T-helper 2 cell (primary cell): ENCODE results near the gene WWOX.

Experiments
- DNase-seq, 5 experiments: peaks; one replicate each; pipeline versions ENCODE4 v3.0.0 to v3.0.0-alpha.2; 2012 to 2022

The WWOX gene

DNA sequence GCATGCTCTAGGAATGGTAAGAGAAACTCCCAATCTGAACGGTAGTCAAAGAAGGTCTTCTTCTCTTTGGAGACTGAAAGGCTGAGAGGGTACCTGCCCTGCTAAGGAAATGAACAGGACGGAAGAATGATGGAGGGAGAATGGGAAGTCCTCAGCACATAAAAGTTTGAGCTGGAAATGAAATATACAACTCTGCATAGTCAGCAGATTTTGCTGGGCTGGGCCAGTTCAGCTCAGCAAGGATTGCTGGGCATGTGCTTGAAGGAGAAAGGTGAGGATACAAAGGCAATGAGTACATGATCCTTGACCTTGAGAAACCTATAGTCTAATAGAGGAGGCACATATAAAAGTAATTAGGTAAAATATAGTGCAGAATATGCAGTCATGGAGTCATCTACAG is 831.8 kb downstream of the WWOX start:
- no peak for DNase-seq

DNA sequence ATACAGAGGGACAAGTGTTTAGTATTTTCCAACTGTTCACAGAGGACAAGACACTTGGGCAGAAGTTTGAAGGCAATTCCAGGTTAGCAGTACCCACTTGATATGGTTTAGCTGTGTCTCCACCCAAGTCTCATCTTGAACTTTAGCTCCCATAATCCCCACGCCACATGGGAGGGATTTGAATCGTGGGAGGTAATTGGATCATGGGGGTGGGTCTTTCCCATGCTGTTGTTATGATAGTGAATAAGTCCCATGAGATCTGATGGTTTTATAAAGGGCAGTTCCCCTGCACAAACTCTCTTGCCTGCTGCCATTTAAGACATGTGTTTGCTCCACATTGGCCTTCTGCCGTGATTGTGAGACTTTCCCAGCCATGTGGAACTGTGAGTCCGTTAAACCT is 832.2 kb downstream of the WWOX start:
- DNase-seq: no peak

DNA sequence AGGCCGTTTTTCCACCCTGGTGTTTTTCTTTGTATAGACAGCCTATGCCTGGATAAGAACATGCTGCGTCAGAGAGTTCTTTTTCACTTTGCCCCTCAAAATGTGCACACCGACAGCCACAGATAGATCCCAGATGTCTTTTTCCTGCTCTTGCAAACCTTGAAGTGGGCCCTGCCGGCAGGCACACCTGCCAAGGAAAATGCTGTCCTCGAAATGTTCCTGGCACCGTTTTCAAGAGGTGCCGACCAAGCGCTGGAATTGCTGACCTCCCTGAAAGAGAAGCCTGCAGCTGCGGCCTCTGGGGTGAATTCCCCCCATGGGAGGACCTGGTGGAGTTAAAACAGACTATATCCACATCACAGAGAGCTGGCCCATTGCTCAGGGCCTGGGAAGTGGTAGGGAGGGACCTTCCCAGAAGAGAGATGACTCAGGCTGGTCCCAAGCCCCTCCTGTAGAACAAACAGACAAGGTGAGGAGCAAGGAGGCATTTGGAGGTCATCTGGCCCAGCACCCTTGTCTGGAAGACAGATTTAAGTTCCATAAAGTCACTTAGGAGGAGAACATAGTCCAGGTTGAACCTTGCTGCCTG is 833.0 kb downstream of the WWOX start:
- DNase-seq: no peak

DNA sequence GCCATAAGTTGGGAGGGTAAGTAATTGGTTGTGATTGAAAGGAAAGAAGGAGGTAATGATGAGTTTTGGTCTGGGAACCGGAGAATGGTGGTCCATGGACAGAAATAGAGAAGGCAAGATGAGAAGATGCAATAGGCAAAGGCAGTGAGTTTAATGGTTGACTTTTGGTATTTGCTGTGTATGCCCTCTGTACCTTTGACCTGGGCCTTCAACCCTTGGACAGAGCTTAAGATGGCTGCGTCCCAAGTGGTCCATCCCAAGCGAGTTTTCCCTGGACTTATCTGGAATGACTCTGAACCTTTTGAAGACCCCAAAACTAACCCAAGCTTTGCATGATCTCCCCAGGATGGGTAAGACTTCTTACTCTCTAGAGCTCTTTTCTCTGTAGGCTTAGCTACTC is 836.6 kb downstream of the WWOX start:
- DNase-seq: no peak

DNA sequence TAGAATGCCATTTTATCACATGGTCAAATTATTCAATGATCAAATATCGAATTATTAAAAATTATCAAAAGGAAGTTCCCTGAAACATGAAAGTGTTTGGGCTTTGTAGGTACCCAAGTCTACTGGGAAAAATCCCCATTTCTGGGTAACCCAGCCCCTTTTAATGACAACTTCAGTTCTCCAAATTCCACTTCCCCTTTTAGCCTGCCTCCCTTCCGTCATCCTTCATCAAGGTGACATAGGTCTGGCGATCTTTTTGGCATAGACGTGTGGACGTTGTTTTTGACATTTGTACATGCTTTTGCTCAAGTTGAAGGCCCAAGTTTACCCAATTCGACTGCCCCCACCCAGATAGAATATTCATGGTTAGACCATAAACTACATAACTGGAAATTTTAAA is 840.1 kb downstream of the WWOX start:
- DNase-seq: no peak

DNA sequence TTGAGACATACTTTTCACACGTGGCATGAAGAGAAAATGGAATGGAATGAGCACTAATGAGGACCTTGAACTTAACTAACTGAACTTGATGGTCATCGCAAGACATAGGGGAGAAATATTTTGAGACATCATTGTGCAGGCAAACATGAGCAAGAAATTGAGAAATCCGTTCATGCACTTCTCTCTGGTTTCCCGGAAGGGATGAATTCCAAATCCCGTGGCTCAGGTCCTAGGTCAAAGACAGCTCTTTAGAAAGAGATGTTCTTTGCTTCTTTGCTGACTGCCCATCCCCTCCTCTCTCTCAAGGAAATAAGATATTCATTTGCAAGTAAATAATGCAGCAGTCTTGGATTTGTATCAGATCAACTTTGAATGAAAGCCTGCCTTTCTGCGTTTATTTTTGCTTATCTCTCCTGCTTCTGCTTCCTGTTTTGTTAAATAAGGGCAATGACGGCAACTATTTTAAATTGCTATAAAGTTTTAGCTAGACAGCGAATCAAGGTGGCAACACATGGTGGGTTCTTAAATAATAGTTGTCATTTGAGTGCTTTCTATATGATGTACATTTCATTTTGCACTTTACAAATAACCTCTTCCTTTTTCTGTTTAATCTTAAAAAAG is 843.3 kb downstream of the WWOX start:
- DNase-seq: no peak

DNA sequence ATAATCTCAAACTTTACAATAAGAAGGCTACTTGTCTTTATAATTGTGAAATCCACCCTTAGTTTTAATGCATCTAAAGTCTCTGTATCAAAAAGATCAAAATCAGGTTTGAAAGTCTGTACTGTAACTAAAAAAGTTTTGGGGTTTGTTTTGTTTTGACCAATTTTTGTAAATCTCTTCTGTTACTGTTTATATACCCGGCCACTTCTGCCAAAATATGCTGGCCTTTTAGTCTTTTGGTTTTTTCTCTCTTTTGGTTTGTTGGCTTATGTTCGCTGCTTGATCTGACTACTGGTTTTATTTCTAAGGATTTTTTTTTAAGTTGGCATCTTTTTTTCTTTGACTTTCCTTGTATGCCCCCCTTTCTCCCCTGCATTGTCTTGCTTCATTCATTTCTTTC is 845.9 kb downstream of the WWOX start:
- no peak for DNase-seq

DNA sequence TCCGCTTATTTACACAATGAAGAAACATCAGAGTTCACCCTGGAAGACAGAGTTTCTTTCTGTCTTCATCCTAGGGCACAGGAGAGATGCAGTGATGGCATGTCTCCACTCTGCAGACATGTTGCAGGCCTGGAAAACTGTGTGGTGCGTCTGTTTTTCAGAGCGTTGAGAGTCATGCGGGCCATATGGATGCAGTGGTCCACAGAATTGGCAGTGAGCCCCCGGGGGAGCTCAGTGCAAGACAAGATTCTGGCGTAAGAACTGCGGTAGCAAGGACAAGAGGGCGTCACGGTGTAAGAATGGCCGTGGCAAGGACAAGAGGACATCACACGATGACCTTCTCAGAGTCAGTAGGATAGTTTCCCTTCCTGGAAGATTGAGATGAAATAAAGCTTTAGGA is 847.1 kb downstream of the WWOX start:
- DNase-seq: no peak

DNA sequence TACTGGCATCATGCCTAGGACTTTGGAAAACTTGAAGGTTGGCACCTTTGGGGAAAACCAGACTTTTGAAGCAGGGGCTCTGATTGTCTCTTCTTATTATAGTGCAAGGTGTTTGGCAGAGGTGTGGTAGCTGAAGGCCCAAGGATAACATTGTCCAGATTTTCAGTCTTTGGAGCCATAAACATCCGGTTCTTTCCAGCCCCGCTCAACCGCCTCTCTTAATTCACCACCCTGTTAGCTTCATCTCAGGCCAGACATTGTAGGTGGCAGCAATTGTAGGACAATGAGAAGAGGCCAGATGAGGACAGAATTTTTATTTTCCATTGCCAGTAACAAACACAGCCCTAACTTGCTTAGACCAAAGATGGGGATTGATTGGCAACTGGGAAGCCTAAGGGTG is 851.3 kb downstream of the WWOX start:
- no peak for DNase-seq

DNA sequence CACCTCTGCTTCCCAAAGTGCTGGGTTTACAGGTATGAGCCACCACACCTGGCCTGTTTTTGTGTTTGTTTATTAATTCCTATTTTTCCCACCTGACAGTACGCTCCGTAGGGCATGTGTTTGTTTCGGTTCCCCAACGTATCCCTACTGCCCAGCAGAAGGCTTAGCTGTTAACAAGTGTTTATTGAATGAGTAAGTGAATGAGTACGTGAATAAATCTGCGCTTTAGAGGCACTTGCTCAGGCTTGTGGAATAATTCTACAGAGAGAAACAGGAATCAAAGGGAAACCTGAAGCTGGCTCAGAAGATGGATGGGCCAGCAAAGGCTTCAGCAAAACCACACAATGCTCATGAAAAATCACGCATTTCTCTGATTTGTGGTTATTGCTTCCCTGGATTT is 853.2 kb downstream of the WWOX start:
- no peak for DNase-seq

DNA sequence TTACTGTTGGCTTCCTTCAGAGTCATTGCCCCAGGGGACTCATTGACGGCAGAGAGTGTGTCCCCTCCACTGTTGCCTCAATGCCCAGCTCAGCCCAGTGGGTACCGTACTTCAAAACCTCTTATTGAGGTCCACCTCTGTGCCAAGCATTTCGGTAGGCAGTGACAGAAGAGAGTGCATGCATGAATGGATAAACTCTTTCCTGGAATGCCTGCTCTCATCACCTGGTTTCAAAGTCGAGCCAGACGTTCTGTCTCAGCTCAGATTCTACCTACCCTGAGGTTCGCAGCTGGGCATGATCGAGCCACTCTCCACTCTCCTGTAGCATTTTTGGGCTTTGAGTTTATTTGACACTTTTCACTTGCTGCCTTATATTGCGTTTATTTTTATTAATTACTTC is 854.1 kb downstream of the WWOX start:
- DNase-seq: no peak

DNA sequence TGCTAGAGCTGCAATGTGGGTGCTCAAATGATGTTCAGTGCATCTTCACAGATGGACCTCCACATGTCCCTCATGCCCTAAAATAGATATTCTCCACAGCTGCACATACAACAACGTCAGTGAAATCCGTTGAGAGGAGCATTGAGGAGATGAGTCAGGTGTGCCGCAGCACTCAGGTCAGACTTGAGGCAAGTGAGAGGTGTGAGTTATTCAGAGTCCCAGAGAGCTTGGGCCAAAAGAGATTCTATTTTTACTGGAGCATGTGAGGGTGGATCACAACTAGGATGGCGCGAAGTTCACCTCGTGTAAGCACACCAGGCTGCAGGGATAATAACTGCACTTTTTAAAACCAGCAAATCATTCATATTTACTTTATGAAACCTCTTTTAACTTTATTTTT is 855.8 kb downstream of the WWOX start:
- DNase-seq: no peak

DNA sequence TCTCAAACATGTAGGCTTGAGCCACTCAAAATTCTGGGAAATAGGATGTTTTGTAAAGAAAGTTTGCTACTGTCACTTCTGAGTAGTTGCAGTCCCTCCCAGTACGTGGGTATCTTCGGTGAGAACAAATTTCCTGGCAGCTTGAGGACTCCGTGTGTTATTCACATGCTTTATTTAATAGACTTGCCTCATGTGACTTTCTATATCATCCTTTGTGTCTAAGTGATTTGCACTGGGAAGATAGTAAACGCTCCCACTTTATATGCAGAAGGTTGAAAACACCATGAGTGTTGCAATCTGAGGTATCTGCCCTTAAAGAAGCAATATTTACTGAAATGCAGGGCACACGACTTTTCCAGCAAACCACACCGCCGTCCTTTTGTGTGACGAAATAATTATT is 857.4 kb downstream of the WWOX start:
- no peak for DNase-seq

DNA sequence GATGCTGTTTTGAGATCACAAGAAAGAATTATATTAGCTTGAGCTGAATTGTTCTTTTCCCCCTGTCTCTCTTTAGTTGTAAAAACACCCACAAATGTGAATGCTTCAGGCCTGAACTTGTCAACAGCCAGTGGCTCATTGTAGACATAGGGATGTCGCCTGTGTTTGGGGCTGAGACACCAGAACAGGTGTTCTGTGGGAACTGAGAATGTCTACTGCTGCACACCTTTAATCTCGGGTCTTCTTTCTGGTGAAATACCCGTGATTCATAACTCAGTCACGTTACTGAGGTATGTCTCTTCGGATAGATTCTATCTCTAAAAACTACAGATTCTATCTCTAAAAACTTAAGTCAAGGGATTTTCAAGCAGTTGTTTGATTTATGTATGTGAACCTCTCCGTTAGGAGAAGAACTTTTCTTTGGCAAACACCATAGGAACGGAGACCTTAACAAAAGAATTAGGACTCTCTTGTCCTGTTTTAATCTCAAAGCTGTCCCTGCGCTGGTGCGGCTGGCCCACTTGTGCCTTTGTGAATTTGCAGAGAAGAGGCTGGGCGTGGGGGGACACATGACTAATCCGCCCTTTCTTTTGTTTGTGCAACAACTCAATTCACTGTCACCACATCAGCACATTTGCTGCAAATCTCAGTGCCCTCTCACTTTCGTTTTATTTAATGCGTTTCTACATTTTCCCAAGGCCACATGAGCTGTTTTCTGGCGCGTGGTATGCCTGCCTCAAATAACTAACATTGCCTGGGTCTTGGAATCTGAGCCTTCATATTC is 858.1 kb downstream of the WWOX start:
- DNase-seq: peak in 2 of 5 experiments; percentile 24 to 85

DNA sequence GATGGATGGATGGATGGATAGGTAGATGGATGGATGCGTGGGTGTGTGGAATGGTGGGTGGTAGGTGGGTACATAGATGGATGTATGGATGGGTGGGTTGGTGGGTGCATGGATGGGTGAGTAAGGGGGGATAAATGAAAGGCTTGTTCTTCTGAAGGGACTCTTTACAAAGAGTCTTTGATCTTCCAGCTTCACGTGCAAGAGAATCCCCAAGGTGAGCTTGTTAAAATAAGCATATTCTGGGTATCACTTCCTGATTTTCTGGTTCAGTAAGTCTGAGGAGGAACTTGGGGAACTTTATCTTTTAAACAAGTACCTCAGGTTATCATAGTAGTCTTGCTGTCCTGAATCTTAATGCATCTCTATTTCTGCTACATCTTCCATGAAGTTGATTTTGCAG is 862.0 kb downstream of the WWOX start:
- DNase-seq: no peak

DNA sequence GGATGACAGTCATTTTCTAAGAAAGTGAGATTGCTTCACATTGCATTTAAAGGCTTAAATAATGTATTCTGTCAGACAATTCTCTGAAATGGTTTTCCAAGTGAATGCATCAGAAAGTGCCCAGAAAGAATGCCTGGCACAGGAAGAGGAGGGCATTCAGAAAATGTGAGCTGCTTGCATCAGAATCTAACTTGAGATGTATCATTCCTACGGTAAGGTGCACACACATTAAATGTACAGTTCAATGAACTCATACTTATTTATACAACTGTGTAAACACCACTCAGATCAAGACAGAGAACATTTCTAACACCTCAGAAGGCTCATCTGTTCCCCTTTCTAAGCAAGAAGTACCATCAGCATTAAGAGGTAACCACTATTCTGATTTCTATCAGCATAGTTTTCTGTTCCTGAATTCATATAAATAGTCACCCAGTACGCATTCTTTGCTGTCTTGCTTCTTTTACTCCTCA is 863.0 kb downstream of the WWOX start:
- peak in 1 of 5 experiments; percentile 82 for DNase-seq

DNA sequence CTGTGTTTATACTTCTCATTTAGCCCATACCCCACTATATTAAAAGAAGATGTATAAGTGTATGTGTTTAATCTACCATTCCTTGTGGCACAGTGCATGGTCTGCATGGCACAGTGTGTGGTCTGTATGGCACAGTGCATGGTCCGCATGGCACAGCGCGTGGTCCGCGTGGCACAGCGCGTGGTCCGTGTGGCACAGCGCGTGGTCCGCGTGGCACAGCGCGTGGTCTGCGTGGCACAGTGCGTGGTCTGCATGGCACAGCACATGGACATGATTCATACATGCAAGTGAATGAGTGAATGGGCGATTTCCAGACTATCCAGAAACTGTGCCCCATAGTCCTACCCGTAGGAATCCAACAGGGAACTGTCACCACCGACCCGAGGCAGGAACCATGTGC is 868.5 kb downstream of the WWOX start:
- DNase-seq: no peak

DNA sequence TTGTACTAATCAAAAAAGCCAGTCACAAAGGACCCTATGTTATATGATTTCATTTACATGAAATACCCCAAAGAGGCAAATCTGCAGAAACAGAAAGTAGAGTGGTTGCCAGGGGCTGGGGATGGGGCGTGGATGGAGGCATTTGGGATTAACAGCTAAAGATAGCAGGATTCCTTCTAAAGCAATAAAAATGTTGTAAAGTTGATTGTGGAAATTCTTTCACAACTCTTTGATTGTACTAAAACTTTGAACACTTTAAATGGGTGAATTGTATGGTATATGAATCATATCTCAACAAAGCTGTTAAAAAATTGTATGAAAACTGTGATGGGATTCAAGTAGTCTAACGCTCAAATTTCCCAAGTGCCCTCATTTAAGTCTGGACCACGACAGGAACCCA is 870.3 kb downstream of the WWOX start:
- no peak for DNase-seq

DNA sequence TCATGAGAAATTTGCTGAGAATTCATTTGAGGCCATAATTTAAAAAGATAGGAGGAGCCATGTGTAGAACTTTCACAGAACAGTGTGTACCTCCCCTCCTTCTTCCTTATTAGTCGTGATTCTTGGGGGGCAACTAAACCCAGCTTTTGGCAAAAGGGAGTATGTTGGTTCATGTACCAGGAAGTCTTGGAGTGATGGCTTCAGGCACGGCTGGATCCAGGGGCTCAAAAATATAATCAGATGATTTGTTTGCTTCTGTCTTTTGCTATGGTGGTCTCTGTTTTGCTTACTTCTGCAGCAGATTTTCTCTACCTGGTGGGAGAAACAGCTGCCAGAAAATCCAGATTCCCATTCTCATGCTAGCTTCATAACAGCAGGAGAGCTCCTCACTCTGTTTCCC is 871.2 kb downstream of the WWOX start:
- no peak for DNase-seq

DNA sequence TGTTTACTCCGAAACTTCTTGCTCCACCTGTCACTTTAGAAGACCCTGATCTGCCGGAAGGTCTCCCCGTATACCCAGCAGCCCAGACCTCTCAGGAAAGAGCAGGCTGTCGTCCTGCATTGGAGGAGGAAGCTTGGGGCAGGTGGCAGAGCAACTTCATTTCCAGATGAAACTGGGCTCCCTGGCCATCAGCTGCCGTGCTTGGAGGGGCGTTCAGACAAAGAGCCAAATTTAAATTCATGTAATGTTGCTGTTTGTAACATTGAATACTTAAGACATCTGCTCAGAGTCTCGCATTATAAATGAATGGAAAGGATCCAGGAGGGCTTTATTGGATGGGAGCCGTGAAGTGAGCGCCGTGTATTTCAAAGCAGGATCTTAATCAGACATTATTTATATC is 872.6 kb downstream of the WWOX start:
- no peak for DNase-seq

DNA sequence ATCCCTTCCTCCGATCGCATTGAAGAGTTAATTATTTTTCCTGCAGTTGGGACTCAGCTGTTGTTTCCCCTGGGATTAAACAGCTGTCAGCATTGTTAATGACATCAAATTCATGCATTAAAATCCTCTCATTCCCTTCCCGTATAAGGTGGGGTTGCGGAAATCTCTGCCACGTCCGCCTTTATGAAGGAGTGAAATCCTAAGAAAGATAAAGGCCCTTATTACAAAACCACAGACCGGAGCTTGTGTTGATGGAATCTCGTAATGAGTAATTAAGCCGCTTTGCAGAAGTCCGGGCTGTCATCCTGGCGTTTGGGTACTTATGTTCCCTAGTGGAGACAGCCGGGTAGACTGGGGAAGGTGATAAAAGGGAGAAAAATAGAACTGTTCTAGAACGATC is 873.5 kb downstream of the WWOX start:
- no peak for DNase-seq

DNA sequence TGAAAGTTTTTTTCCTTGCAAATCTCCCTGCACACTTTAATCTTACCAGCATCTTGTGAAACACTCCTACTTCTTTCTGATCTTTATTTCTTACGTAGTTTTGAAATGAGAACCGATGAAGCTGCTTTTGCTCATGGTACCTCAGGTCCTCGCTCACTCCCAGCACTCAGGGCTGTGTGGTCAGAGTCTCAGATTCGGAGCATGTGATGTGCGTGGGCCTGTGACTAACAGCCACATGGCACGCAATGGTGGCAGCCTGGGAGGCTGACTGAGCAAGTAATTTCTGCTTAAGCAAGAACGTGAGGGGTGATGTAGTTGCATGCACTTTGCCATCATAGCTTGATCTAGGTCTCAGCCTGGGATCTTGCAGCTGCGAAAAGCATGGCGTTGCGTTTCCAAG is 876.8 kb downstream of the WWOX start:
- peak in 2 of 5 experiments; percentile 49 to 82 for DNase-seq

DNA sequence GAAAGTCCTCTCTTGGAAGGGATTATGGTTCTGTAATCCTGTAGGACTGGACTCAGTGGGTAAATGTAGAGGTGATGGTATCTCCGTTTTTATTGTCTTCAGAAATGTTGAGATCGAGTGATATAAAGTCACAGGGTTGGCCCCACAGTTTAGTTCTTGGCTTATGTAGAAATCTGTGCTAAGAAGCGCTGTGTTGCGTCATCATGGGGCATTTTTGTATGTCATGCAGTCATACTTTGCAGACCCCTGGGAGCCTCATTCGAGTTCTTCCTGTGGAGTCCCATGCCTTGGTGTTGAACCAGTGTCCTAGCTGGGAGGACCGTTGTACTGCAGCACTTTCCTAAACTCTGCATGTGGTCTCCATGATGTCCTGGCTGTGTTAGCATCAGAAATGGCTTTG is 881.4 kb downstream of the WWOX start:
- DNase-seq: no peak

DNA sequence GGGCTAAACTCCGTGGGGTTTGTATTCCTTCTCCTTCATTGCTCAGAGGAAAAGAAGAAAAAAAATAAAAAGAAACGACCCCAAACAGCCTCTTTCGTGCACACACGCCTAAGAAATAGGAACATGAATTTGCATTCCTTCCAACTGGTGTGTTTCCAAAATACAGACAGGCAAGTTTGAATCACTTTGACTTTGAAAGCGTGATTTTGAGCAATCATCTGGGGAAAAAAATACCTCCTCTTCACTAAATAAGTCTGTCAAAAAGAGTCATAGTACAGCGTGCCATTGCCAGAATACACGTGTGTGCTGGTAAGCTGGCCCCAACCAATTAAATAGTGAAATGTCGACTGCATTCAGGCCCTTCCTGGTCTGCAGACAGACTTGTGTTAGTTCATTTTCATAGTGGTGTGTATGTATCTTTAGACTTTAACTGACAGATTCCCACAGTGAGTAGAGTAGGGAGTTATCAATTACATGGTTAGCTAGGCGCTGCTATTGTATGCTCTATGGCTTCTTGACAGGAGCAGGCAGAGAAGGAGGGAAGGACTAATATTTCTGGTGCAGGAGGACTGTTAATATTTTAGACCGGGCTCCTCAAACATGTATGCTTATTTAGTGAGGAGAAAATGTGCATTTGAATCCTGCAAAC is 882.8 kb downstream of the WWOX start:
- DNase-seq: no peak
